WERI-Rb-1 (cell line): ENCODE measurements around the gene ODAD4.

ENCODE experiments used
- DNase-seq: peaks from one replicate; pipeline ENCODE4 v3.0.0-alpha.2; 2020
- H3K27ac ChIP-seq: fragments of 250-450 bp; sonication (Bioruptor Pico); 2 replicates; pipeline ENCODE4 v1.5.1; 2020; ENCODE audit warnings: mild to moderate bottlenecking, moderate library complexity
- H3K27me3 ChIP-seq: fragments of 250-450 bp; sonication (Bioruptor Pico); 2 replicates; pipeline ENCODE4 v1.5.1; 2021; ENCODE audit warnings: mild to moderate bottlenecking, low read depth, moderate library complexity; ENCODE audit not compliant: insufficient read depth, severe bottlenecking
- H3K36me3 ChIP-seq: fragments of 250-450 bp; sonication (Bioruptor Pico); 2 replicates; pipeline ENCODE4 v1.5.1; 2020; ENCODE audit warnings: mild to moderate bottlenecking, moderate library complexity
- H3K4me3 ChIP-seq: 2 replicates; pipeline ENCODE4 v1.5.1; 2011; ENCODE audit warnings: low read depth, mild to moderate bottlenecking, control low read depth, low read length
- H3K9me3 ChIP-seq: fragments of 250-450 bp; sonication (Bioruptor Pico); 2 replicates; pipeline ENCODE4 v1.5.1; 2021; ENCODE audit warnings: mild to moderate bottlenecking, moderate library complexity; ENCODE audit not compliant: severe bottlenecking
- CTCF ChIP-seq: IDR thresholded peaks from 2 replicates; pipeline ENCODE4 v1.5.1; 2011; ENCODE audit warnings: low read depth, mild to moderate bottlenecking, control low read depth, inconsistent platforms, low read length

The ODAD4 gene

GRCh38 chr17:41968676-41969075 is 38.3 kb downstream of the ODAD4 start:
- Histone ChIP-seq H3K4me3 (no peak overlapping the region), H3K9me3 (no peaks in the 10 kb centered on the region), H3K36me3 (peaks cover 66% of the 10 kb centered on the region), H3K27ac (no peak overlapping the region), H3K27me3 (no peaks in the 10 kb centered on the region)
- DNase-seq: no peak
- TF ChIP-seq CTCF: no peak

- no peak overlapping the region for H3K4me3 ChIP-seq
- TF ChIP-seq CTCF: no peak
- no peaks in the 10 kb centered on the region for H3K27me3 ChIP-seq
- DNase-seq: no peak
- no peaks in the 10 kb centered on the region for H3K9me3 ChIP-seq
- no peak overlapping the region for H3K27ac ChIP-seq
- H3K36me3 ChIP-seq: peaks cover 88% of the 10 kb centered on the region
These were observed 40.5 kb downstream of the ODAD4 start for GRCh38 chr17:41970901-41971331.

GRCh38 chr17:41971721-41972523 is 41.5 kb downstream of the ODAD4 start:
- Histone ChIP-seq H3K9me3 (no peaks in the 10 kb centered on the region), H3K4me3 (no peak overlapping the region), H3K36me3 (peaks cover 96% of the 10 kb centered on the region), H3K27ac (no peak overlapping the region), H3K27me3 (no peaks in the 10 kb centered on the region)
- no peak for DNase-seq
- no peak for TF ChIP-seq CTCF

GRCh38 chr17:41972571-41973407 is 42.4 kb downstream of the ODAD4 start:
- DNase-seq: no peak
- no peaks in the 10 kb centered on the region for H3K27me3 ChIP-seq
- no peaks in the 10 kb centered on the region for H3K9me3 ChIP-seq
- no peak for TF ChIP-seq CTCF
- no peak overlapping the region for H3K4me3 ChIP-seq
- no peak overlapping the region for H3K27ac ChIP-seq
- peaks cover 98% of the 10 kb centered on the region for H3K36me3 ChIP-seq

- H3K27me3 ChIP-seq: no peaks in the 10 kb centered on the region
- H3K27ac ChIP-seq: no peak overlapping the region
- no peak overlapping the region for H3K4me3 ChIP-seq
- DNase-seq: no peak
- H3K36me3 ChIP-seq: peaks cover 98% of the 10 kb centered on the region
- H3K9me3 ChIP-seq: no peaks in the 10 kb centered on the region
- no peak for TF ChIP-seq CTCF
These were observed 43.0 kb downstream of the ODAD4 start for GRCh38 chr17:41973408-41973811.
